ENCODE results near the gene NXPH3. TPM values are rescaled to one million over a fixed set of nuclear protein-coding genes. Genes with fewer than 3 reads are reported as not detected.

Gene NXPH3
- total RNA-seq, 1 experiment from 2014 or later = 0.10 TPM

- H3K79me2 ChIP-seq (ENCODE audit: insufficient read depth, low read length) = no peaks in the 10 kb centered on the region
- intact Hi-C loops (cut with micrococcal nuclease) = no loop called here
- no peak overlapping the region for H3K4me2 ChIP-seq (ENCODE audit: low read length)
- H3K4me3 ChIP-seq (replicated peaks in 1 of 2; ENCODE audit: low read depth in 1 of 2, low read length in 2 of 2) = no peak overlapping the region
- no peak for TF ChIP-seq FOSL1 (IDR thresholded peaks at IDR 0.05; ENCODE audit: low read depth)
- TF ChIP-seq TCF7L2 (IDR thresholded peaks at IDR 0.05; ENCODE audit: borderline replicate concordance, extremely low read depth, insufficient read depth, insufficient read length) = no peak
- TF ChIP-seq POLR2AphosphoS5 (IDR thresholded peaks at IDR 0.05; ENCODE audit: low read depth, low read length) = no peak
- TF ChIP-seq SRF (IDR thresholded peaks at IDR 0.05; ENCODE audit: low read depth) = no peak
- TF ChIP-seq ZBTB33 (IDR thresholded peaks at IDR 0.05; ENCODE audit: extremely low read depth, insufficient replicate concordance, low read length) = no peak
- TF ChIP-seq, protein P1, sequence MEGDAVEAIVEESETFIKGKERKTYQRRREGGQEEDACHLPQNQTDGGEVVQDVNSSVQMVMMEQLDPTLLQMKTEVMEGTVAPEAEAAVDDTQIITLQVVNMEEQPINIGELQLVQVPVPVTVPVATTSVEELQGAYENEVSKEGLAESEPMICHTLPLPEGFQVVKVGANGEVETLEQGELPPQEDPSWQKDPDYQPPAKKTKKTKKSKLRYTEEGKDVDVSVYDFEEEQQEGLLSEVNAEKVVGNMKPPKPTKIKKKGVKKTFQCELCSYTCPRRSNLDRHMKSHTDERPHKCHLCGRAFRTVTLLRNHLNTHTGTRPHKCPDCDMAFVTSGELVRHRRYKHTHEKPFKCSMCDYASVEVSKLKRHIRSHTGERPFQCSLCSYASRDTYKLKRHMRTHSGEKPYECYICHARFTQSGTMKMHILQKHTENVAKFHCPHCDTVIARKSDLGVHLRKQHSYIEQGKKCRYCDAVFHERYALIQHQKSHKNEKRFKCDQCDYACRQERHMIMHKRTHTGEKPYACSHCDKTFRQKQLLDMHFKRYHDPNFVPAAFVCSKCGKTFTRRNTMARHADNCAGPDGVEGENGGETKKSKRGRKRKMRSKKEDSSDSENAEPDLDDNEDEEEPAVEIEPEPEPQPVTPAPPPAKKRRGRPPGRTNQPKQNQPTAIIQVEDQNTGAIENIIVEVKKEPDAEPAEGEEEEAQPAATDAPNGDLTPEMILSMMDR (IDR thresholded peaks at IDR 0.05 in 2 of 3, conservative IDR thresholded peaks at IDR 0.05 in 1 of 3; ENCODE audit: borderline replicate concordance in 1 of 3, insufficient read depth in 1 of 3, low read depth in 2 of 3, low read length in 2 of 3) = no peak
- TF ChIP-seq EGR1 (IDR thresholded peaks at IDR 0.05; ENCODE audit: low read depth) = no peak
- TF ChIP-seq CEBPB (IDR thresholded peaks at IDR 0.05; ENCODE audit: low read depth) = no peak
- TF ChIP-seq ZNF274 (IDR thresholded peaks at IDR 0.05; ENCODE audit: low read depth, low read length) = no peak
- TF ChIP-seq JUND (IDR thresholded peaks at IDR 0.05) = no peak
- TF ChIP-seq EZH2 (IDR thresholded peaks at IDR 0.05) = no peak
- no peak for TF ChIP-seq EZH2phosphoT487 (IDR thresholded peaks at IDR 0.05; ENCODE audit: borderline replicate concordance)
- no peak for TF ChIP-seq CBX3 (IDR thresholded peaks at IDR 0.05; ENCODE audit: low read depth)
- TF ChIP-seq SP1 (IDR thresholded peaks at IDR 0.05; ENCODE audit: low read depth) = no peak
- no peak for TF ChIP-seq YY1 (IDR thresholded peaks at IDR 0.05; ENCODE audit: extremely low read depth, insufficient replicate concordance, low read depth, low read length)
- TF ChIP-seq, protein P2, sequence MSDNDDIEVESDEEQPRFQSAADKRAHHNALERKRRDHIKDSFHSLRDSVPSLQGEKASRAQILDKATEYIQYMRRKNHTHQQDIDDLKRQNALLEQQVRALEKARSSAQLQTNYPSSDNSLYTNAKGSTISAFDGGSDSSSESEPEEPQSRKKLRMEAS (IDR thresholded peaks at IDR 0.05) = no peak
- no peak for TF ChIP-seq SIN3A (IDR thresholded peaks at IDR 0.05; ENCODE audit: low read depth)
- no peak for TF ChIP-seq RAD21 (IDR thresholded peaks at IDR 0.05; ENCODE audit: low read depth)
- no peak for TF ChIP-seq POLR2A (IDR thresholded peaks at IDR 0.05; ENCODE audit: borderline replicate concordance, extremely low read depth, insufficient read depth, insufficient read length)
- no peaks in the 10 kb centered on the region for H3K9me2 ChIP-seq (ENCODE audit: insufficient read depth)
- no peak for ATAC-seq
- no peak overlapping the region for H3K9ac ChIP-seq (ENCODE audit: low read length)
- no peaks in the 10 kb centered on the region for H3K4me1 ChIP-seq (ENCODE audit: control insufficient read depth in 1 of 2, insufficient read depth in 2 of 2, low read length in 2 of 2)
- H4K20me1 ChIP-seq (ENCODE audit: insufficient read depth) = no peaks in the 10 kb centered on the region
- no TSS peak for BruUV-seq (replicated peaks)
- H3K9me3 ChIP-seq (ENCODE audit: control insufficient read depth in 1 of 2, insufficient read depth in 1 of 2, low read depth in 1 of 2, low read length in 2 of 2) = no peaks in the 10 kb centered on the region; a peak in 1 of 4 replicates
- no peak overlapping the region for H2AFZ ChIP-seq (ENCODE audit: low read depth, low read length, poor library complexity, severe bottlenecking)
- no peaks in the 10 kb centered on the region for H3K27me3 ChIP-seq (ENCODE audit: insufficient read depth, low read length)
- no peak overlapping the region for H3K27ac ChIP-seq (ENCODE audit: low read depth, low read length)
- POLR2A ChIA-PET = no interaction called here
- DNase-seq (ENCODE audit: low read depth, low spot score) = no peak
- H3K36me3 ChIP-seq (ENCODE audit: control insufficient read depth in 1 of 2, insufficient read depth in 2 of 2, low read length in 2 of 2) = no peaks in the 10 kb centered on the region
- CTCF ChIA-PET = interaction anchor here (0.9 to 2.2 kb wide), 3 partner anchors 9 to 139 kb away, joined by 3 to 8 read pairs (median 5); no protein-coding TSS in a partner anchor
- RAD21 ChIA-PET (ENCODE audit: low non-redundant PET in 1 of 2, low total read pairs in 2 of 2, uncharacterized antibody in 2 of 2, unreplicated experiment in 2 of 2) = no interaction called here
These were observed 28.8 kb upstream of the NXPH3 start for GRCh38 chr17:49546546-49547535.

Measured in HCT116 (cell line).